ENCODE data around the gene CFAP157. TPM values are rescaled to one million over a fixed set of nuclear protein-coding genes. Genes with fewer than 3 reads are reported as not detected.

Gene CFAP157
- total RNA-seq, result not detected in 2 replicates

- ATAC-seq (ENCODE audit: low read depth), result no peak
- peaks cover 2% of the 10 kb centered on the region for H3K9me3 Mint-ChIP-seq
- no peak within 1 kb of the TSS for H3K4me3 Mint-ChIP-seq
- intact Hi-C loops (cut with micrococcal nuclease), result no loop called here
- H3K27me3 Mint-ChIP-seq, result no peaks in the 10 kb centered on the region
- TF ChIP-seq, protein P1, sequence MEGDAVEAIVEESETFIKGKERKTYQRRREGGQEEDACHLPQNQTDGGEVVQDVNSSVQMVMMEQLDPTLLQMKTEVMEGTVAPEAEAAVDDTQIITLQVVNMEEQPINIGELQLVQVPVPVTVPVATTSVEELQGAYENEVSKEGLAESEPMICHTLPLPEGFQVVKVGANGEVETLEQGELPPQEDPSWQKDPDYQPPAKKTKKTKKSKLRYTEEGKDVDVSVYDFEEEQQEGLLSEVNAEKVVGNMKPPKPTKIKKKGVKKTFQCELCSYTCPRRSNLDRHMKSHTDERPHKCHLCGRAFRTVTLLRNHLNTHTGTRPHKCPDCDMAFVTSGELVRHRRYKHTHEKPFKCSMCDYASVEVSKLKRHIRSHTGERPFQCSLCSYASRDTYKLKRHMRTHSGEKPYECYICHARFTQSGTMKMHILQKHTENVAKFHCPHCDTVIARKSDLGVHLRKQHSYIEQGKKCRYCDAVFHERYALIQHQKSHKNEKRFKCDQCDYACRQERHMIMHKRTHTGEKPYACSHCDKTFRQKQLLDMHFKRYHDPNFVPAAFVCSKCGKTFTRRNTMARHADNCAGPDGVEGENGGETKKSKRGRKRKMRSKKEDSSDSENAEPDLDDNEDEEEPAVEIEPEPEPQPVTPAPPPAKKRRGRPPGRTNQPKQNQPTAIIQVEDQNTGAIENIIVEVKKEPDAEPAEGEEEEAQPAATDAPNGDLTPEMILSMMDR (IDR thresholded peaks at IDR 0.05), result no peak
- H3K36me3 Mint-ChIP-seq (ENCODE audit: low read depth), result no peaks in the 10 kb centered on the region
- POLR2A ChIA-PET, result interaction anchor here (0.5 to 0.7 kb wide), 2 partner anchors 9 to 210 kb away, joined by 3 to 5 read pairs; partner anchors contain the start of genes PTRH1, ST6GALNAC4 and TTC16
- CTCF ChIA-PET, result interaction anchor here (1.1 kb wide), 1 partner anchor 28 kb away, joined by 3 read pairs; the partner anchor contains the start of gene TOR2A
- H3K27ac Mint-ChIP-seq, result no peak within 1 kb of the TSS
- DNase-seq, result no peak
- peaks cover 9% of the 10 kb centered on the region for H3K4me1 Mint-ChIP-seq
Measured at GRCh38 chr9:127706836-127707241, at the start of gene CFAP157. Gene CFAP157 (plus strand): TSS chr9:127706988. CDS start chr9:127707032, 44 bp downstream.

DNA sequence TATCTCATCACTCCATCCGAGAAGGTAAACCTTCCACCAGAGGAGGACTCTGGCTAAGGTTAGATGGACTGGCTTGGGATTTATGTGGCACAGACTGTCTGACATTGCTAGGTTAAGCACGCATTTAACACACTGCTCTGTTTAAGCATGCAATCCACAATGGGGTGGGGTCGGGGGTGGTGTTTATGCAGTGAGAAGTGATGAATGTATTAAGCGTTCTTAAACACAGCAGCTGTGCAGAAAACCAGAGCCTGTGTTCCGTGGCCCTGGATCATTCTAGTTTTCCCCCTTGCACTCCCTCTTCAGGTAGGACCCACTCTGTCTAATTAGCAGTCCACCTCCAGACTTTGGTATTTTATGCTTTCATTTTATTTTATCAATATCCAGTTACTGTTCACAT, 48.4 kb upstream of the CFAP157 start:
- no peak overlapping the region for H3K27ac Mint-ChIP-seq
- DNase-seq, result no peak
- intact Hi-C loops (cut with micrococcal nuclease), result no loop called here
- no peaks in the 10 kb centered on the region for H3K9me3 Mint-ChIP-seq
- ChIA-PET POLR2A (no interaction called here), CTCF (no interaction called here)
- TF ChIP-seq, protein P1 (IDR thresholded peaks at IDR 0.05), result no peak
- no peak for ATAC-seq (ENCODE audit: low read depth)
- H3K36me3 Mint-ChIP-seq (ENCODE audit: low read depth), result no peaks in the 10 kb centered on the region
- H3K27me3 Mint-ChIP-seq, result peaks cover 11% of the 10 kb centered on the region
- no peaks in the 10 kb centered on the region for H3K4me1 Mint-ChIP-seq
- H3K4me3 Mint-ChIP-seq, result no peak overlapping the region

DNA sequence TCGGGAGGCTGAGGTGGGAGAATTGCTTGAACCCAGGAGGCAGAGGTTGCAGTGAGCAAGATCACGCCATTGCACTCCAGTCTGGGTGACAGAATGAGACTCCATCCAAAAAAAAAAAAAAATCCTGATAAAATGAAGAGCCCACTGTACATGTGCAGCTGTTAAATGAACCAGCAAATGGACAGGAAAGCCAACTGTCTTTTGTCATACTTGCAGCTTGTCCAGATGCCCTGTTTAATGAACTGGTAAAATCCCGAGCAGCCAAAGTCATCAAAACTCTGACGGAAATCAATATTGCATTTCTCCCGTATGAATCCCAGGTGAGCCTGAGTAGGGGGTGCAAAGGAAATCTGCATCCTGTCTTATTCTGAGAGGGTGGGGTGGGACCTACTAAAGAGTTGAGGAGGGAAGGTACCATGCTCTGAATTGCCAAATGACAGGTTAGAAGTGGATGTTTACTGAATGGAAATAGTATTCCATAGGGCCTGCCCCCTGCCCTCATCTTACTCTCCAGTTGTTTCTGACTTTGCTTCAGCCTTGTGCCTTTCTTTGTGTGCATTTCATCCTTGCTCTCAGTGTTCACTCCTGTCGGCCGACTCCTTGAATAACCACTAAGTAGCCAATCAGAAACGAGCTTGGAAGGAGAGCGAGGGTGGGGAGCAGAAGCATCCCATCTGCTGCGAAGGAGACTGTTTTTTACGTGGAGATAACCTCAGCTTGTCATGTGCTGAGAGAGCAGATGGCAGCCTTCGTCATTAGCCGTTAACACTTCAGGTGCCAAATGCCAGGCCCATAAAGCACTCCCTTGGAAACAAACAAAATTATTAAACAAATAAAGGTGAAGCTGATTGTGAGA, 45.7 kb upstream of the CFAP157 start:
- intact Hi-C loops (cut with micrococcal nuclease), result no loop called here
- CTCF ChIA-PET, result no interaction called here
- no peak for DNase-seq
- Mint-ChIP-seq H3K4me3 (no peak overlapping the region), H3K9me3 (no peaks in the 10 kb centered on the region), H3K4me1 (no peaks in the 10 kb centered on the region), H3K27me3 (peaks cover 17% of the 10 kb centered on the region), H3K27ac (no peak overlapping the region), H3K36me3 (ENCODE audit: low read depth) (no peaks in the 10 kb centered on the region)
- TF ChIP-seq, protein P1 (IDR thresholded peaks at IDR 0.05), result no peak
- POLR2A ChIA-PET, result no interaction called here
- no peak for ATAC-seq (ENCODE audit: low read depth)

- no peaks in the 10 kb centered on the region for H3K36me3 Mint-ChIP-seq (ENCODE audit: low read depth)
- H3K9me3 Mint-ChIP-seq, result no peaks in the 10 kb centered on the region
- intact Hi-C loops (cut with micrococcal nuclease), result no loop called here
- H3K27ac Mint-ChIP-seq, result no peak overlapping the region
- ChIA-PET POLR2A (no interaction called here), CTCF (no interaction called here)
- DNase-seq, result no peak
- TF ChIP-seq, protein P1 (IDR thresholded peaks at IDR 0.05), result no peak
- H3K4me1 Mint-ChIP-seq, result no peaks in the 10 kb centered on the region
- H3K4me3 Mint-ChIP-seq, result no peak overlapping the region
- H3K27me3 Mint-ChIP-seq, result peaks cover 21% of the 10 kb centered on the region
- no peak for ATAC-seq (ENCODE audit: low read depth)
Measured at GRCh38 chr9:127662617-127663016, 44.2 kb upstream of the CFAP157 start.

DNA sequence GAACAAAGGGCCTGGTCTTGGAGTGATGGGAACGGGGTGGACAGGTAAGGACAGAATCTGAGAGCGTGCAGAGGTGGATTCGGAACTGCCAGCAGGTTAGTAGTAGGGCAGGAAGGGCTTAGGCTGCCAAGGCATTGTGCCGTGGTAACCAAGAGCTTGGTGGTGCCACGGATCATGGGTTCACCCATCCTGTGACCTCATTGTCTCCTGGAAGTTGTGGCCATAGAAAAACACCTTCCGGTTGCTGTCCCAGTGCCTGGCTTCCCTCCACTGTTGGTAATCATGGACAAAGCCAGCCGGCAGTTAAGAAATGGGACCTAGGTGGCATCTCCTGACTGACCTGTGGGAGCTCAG, 42.5 kb upstream of the CFAP157 start:
- TF ChIP-seq, protein P1 (IDR thresholded peaks at IDR 0.05), result no peak
- Mint-ChIP-seq H3K9me3 (no peaks in the 10 kb centered on the region), H3K4me1 (no peaks in the 10 kb centered on the region), H3K27ac (no peak overlapping the region), H3K36me3 (ENCODE audit: low read depth) (no peaks in the 10 kb centered on the region), H3K27me3 (peaks cover 27% of the 10 kb centered on the region), H3K4me3 (no peak overlapping the region)
- no peak for ATAC-seq (ENCODE audit: low read depth)
- intact Hi-C loops (cut with micrococcal nuclease), result no loop called here
- no peak for DNase-seq
- ChIA-PET POLR2A (no interaction called here), CTCF (no interaction called here)

Data from activated B cell treated with CpG ODN at 0.5 μM for 24 hours (primary cell).